Non-pigmented ciliary epithelial cell (primary cell): ENCODE measurements around the gene FYN.
A peak's percentile ranks its signal among the peaks of the same experiment; 100 is the strongest.
"Not testable (repeated sequence)": the region's sequence is repeated elsewhere in the genome, so short reads cannot be mapped to it uniquely, and the experiment has no call there.

Experiments used
- DNase-seq: peaks from one replicate; pipeline ENCODE4 v3.0.0-alpha.2; 2010; ENCODE audit warnings: low read depth

The FYN gene

DNA sequence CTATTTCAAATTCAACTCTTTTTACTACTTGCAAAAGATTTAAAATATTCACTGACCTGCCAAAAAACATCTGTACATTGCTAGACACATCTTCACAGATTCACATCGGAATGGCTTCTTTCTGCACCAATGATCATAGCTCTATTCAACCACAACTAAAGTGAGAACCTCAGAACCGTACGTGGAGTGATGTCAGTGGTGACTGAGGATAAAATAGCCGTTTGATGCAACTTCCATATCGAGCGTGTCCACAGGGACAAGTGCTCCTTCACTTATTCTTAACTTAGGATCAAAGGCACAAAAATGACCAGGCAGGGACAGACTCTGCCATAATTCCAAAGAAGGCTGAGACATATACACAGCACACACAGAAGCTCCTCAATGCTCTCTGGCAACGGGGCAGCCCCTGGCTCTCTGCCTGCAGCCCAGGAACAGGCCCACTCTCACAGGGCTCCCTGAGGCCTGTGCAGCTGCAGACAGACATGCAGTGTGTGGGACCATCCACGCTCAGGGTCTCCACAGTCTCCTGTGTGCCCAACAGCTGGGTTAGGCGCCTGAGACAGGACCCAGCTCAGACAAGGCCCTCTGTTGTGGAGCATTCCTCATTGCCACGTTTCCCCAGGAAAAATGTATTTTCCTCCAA lies 22.8 kb downstream of the FYN start:
- DNase-seq, result no peak

DNA sequence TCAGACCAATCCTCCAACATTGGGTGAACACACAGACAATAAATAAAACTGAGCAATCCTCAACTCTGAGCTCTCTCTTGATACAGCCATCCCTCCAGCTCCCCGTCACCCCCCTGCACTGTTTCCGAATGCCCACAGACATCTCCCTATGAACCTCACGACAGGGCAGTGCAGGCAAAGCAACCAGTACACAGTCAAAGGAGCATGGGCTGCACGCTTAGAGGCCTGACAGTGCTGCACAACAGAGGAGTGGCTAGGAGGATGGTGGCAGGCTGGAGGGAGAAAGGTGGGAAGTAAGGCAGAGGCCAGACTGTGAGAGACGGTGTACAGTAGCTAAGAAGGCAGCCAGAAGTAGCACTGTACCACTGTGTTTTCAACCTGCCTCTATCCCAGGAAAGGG lies 24.0 kb downstream of the FYN start:
- no peak for DNase-seq

DNA sequence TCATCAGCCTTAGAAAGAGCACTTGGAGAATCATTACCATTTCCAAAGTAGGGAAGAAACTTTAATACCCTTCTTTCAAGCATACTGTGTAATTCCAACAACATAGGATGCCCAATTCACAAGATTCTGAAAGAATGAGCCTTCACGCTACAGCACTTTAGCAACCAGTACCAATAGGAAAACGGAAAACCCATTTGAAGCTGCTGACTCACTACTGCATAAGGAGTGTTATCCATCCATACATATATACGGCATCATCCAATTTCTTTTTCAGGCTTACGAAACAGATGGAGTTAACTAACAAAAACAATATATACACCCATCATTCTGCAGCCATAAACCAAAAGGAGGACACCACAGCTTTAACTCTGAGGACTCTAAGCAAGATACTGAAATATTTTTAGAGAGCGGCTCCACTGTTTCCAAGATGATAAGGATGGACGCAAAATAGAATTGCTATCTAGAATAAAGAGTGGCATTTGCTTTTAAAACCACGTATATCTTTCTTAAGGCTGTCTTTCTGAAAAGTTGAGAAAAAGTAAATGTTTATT lies 24.9 kb downstream of the FYN start:
- DNase-seq, result no peak

DNA sequence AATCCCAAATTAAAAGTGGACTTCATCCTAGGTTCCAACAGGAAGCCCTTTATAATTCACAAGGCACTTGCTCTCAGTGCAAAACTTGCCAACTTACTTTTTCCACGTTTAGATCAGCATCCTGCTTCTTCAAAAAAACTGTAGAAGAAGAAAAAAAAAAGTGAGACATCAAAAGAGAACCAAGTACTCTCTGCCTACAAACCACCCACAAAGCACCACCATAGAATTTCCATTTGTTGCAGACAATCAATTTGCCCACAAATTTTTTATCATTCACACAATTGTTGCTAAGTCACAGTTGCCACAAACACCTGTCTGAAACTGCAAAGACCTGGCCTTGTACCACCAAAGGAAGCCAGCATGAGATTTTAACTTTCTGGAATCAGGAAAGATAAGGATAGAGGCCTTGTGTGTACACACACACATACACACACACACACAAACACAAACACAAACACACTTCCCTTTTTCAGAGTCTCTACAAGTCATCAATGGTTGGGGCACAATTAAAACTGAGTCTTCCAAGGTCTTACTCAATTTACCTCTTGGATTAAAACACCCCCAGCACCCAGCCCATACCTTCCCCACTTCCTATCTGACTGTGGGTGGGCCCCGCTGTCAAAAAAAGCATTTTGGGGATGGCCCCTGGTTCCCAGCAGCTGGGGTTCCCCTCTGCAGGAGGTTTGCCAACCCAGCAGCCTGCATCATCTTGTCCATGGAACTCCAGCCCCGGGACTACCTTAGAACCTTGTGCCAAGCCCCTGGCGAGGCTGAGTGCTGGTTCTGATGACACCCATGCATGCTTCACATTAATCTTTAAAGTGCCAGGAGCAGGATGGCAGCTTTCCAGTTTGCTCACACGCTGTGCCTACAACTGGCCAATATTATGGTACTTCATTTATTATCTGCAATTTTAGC lies 26.5 kb downstream of the FYN start:
- no peak for DNase-seq

DNA sequence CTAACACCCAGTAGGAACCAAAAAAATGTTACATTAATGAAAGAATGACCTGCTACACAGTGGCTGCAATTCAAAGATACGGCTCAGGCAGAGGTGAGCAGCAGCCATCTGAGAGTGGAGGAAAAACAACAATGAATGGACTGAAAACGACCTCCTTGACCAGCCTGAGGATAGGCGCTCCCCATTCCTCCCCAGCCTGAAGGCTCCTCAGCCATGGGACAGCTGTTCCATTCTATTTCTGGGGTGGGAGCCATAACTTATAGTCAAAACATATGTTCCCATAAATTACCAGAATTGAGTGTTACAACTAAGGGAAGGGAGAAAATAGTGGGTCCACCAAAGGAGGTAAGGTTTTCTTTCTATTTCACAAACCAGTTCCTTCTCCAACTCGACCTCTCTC lies 27.2 kb downstream of the FYN start:
- no peak for DNase-seq

DNA sequence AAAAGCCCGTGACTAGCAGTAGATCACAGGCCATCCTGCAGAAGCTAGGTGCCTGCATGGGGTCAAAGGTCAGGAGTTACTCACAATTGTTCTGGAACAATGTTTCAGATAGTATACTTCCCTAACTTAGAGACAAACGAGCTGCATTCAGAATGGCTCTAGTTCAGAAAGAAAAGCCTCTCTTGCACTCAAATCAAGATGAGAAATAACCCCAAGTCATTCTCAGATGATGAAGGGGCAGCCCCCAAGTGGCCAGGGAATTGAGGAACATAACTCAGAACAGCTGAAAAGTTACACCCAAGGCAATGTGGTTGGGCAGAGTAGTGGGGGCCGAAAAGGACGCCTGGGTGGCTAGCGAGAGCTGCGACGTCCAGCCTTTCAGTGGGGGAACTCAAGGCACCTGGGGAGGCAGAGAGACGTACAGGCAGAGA lies 27.8 kb downstream of the FYN start:
- no peak for DNase-seq

DNA sequence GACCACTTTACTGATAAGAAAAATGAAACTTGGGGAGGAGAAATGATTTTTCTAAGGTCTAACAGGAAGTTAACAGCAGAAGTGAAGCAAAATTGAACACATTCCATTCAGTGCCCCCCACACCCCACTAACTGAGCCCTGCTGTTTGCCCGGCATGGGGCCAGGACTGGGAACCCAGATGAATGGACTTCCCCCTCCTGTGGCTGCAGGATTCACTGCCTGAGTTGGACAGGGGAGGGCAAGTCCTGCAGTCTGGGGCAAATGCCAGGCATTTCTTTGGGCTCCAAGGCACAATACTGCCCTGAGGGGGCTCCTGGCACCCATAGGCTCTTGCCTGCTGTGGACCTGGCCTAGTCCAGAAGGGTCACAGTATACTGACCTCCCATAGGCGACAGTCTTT lies 28.3 kb downstream of the FYN start:
- DNase-seq, result no peak

DNA sequence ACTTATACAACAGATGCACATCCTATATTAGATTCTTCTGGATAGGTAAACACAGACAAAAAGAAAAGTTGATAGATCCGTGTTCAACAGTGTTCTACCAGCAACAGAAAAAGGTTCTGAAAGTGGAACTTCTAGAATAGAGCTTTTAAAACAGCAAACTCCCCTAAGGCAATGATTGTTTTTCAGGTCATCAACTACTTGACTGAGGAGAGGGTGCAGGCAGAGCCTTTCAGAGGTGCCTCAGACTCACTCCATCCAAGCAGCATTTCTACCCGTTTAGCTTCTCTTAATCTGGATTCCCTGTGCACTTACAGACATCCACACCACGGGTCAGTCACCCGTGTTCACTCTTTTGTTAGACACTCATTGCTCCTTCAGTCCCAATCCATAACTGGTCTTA lies 28.9 kb downstream of the FYN start:
- DNase-seq, result no peak

DNA sequence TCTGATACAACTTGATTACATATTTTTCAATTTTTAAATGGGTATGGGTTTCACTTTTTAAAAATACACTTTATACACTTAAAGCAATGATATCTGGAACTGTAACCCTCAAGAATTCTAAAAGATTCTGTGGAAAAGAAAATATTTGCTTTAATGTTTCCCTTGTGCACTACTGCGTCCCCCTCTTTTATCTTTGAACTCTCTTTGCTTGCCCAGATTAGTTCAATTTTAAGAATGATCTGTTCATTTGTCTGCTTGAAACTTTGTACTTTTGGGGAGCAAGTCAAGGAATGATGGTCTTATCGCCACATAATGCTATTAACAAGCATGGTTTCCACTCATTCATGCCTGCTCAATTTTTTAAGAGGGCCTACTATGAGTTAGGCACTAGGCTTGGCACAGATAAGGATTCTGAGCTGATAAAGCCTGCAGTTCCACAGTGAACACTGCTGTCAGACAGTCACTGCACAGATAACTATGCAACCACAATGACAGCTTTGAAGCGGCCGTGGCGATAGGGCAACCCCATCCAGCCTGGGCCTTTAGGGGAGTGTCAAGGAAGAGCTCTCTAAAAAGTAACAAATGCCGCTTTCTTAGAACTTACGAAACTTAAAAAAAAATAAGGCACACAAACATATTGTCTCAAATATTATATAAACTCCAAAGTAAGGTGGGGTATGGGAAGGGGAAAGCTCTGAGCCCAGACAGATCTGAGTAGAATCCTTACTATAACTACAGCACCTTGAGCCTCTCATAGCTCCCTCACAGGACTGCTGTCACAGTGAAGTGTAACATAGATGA lies 29.7 kb downstream of the FYN start:
- DNase-seq, result no peak

DNA sequence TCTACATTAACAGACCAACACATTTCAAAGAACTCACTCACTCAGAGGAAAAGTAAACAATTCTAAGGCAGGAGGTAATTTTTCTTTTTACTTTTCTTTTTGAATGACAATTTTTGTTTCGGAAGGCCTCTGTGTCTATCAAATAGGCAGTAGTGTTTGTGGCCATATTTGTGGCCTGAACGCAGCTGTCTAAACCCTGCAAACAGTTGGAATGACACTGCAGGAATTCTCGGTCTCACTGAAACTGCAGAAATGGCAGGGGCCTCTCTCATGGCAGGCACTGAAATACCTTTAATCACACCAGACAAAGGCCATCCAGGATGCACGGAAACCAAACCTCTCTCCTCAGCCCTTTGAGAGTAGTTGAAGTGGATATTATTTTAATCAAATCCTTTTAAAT lies 30.4 kb downstream of the FYN start:
- no peak for DNase-seq

DNA sequence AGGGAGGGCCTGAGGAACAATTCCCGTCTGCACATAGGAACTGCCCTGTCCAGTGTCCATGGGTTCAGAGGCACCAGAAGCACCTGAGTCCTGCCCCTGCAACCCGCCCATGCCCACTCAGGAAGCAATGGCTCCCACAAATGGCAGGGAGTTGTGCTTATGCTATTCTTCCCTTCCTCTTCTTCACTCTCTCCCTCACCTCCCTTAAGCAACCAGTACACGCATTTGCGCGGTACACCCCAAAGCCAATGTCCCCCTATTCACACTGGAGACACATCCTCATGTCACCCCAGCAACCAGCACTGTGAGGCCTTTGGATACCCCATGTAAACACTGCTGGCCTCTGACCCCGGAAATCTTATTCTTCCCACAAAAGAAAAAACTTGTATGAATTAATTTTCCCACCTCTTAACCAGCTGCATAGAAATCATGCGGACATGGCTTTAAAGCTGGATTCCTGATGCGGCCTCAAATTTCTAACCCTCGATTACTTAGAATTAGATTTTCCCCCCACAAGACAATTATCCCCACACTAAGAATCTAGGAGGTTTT lies 30.9 kb downstream of the FYN start:
- DNase-seq, result no peak

DNA sequence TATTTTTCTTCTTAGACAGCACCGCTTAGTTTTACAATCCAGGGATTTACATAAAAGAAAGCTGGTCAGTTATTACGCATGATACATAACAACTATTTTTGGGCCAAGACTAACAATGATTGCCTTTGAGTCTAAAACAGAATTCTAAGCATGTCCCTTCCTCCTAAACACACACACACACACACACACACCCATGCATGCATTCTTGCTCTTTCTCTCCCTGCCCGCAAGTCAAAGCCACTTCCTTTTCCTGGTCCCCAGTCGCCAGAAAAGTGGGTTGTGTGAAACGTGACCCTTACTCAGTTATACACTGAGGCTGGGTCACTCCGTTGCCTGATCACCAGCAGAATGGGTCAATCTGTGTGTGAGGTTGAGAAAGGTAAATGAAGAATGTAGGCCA lies 31.4 kb downstream of the FYN start:
- peak; percentile 83 for DNase-seq

DNA sequence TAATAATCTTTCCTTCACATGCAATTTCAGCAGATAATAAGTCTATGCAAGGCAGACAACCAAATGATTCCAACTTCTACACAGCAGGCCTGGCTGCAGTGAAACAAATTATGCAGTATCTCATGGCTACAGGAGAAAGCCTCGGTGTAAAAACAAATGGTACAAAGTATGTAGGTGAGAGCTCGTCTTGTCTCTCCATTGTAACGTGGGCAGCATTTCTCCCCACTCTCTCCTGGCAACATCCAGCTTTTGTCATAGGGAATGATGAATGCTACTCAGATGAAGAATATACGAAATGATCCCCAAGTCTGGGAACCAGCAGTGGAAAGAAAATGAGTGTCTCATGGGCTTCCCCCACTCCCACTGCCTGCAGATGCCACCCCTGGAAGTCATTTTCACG lies 32.4 kb downstream of the FYN start:
- DNase-seq, result no peak

DNA sequence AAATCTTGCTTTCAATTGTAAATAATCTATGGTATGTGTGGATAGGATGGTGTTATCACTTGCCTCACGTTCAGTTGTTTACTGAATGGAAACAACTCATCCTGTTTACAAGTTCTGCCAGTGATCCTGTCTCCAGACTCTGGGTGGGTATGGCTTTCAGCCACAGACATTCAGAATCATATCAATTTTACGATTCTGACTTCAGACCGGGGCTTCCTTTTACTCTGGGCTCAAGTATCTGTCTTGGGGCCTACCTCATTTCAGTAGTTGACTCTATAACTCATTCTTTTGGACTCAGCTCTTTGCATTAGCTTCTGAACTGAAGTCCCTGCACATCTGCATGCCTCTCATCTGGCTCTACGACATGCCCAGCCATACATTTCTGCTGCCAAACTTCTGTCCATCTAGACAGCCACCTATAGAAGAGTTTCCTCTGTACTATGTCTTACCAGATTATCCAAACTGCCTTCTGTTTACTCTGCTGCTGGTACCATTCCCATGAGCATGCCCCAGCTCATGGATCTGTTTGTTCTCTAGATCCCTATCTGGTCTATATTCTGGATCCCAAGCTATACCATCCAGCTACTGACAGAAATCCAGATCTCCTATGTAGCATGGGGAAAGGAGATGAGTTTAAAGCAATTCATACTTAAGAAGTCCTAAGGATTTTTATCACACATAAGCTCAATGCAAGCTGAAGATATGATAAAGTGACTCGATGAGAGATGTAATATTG lies 34.3 kb downstream of the FYN start:
- DNase-seq, result no peak

DNA sequence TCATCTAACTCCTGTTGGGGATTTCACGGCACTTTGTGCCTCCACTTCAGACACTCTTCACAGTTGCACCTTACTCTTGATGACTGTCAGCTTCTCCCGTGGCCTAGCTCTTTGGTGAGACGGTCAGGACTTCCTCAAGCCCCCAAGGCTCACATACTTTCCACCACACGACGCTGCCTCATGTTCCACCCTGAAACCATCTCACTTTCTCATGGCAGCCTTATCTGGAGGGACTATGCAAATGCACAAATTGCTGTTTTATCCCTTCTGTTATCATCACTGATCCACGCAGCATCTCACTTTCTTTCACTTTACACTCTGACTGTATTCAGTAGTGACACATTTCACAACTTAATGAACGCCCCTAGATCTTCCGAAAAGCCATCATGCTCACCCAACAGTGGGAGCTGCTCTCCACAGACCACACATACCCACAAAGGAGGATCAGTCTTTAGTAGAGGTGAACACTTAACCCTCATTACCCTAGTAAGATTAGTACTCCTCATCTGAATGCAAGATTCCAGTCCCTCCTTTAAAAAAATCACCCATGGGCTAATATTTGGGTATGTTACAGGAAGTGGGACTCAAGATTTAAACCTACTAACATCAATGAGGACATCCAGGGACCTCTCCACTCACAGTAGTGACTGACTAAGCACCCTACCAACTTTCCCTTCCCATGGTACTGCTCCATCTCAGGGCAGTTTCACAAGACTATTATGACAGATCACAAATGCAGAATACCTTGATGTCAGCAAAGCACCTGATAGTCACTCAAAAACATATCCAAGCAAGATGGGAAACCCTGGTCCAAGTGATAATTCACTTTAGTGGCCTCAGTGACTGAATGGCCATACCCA lies 35.4 kb downstream of the FYN start:
- no peak for DNase-seq

DNA sequence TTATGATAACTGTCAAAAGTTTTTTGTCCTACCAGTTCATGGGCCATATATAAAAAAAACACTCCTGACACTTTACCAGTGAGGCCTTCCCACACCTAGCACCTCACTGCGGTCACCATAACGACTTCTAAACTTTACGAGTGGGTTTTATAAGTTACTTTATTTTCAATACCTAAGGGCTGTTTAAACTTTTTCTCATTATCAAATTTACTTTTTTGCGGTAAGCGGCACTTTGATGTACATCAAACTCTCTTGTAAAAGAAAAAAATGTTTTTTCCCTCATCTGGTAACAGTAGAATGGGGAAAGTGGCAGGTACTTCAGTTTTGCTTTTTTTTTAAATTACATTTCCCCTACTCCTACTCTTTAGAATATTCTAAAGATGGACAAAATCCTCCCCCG lies 36.2 kb downstream of the FYN start:
- no peak for DNase-seq

DNA sequence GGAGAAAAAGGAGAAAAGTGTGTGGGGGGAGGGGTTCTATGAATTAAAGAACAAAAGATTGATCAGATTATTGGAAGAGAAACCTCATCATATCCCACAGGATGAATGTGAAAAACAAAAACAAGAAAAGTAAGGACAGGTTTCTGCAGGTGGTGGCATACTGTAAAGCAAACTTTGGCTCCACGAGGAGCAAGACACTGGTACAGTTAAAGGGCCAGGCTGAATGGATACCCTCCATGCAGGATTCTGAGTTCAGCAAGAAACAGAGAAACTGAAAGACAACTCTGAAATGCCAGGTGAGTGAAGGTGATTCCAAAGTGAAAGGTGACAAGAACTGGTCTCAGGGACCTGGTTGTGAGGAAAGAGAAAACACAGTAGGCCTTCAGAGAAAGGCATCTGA lies 37.4 kb downstream of the FYN start:
- no peak for DNase-seq

DNA sequence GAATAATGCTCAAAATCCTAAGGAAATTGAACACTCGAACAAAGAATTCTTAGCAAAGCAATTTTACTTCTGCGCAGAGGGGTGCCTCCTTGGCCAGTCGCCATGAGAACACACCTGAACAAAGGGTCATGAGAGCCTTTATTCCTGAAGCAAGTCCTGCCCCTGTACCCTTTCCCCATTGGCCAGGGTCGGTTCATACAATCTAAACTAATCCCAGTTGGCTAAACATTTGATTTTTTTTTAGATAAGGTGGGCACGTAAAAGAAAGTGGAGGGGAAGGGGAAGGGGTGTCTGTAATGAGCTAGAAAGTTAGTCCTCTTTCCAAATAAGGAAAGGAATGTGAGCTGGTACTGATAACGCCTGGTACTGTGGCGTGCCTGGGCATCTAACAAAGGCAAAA lies 37.9 kb downstream of the FYN start:
- not testable (repeated sequence) for DNase-seq

DNA sequence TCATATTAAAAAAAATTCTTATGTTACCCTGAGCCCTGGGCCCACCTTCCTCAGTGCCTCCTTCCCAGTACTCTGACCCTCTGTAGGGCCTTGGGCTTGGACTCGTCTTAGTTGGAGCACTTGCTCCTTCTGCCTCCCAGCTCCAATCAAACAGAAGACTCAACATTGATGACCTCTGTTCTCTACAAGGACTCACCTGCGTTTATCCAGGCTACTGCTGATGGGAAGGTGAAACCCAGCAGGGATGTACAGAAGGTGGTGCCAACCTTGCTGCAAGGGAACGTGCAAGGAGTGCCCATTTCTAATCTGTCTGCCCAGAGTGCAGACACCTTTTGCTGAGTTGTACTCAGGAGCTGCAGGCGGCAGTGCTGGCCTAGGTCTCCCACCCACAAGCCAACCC lies 38.9 kb downstream of the FYN start:
- no peak for DNase-seq

DNA sequence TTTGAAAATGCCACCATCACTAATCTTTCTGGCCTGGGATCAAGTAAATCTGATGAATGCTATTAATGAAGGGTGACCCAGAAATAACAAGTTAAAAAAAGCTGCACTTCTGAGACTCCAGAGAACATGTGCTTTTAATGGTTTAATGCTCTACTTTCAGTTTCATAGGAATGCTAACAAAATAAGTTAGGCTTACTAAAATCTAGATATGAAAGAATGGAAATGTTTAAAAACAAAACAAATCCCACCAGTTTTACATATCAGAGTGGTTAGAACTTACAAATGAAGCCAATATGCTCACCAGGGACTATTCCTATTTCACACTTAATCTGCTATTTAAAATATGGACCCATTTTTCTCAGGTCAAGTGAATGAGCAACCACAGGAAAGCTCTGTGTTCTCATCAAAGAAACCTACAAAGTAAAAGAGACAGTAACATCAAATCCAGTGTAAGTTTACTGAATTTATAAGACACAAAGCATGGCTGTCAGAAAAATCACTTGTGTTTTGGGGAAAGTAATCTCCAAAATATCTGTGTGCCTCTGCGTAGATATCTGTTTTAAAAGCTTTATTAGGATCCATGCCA lies 40.3 kb downstream of the FYN start:
- DNase-seq, result no peak
